Fibroblast of skin of scalp (primary cell): ENCODE results near the gene GYS2.

Source experiments
- DNase-seq: peaks from one replicate; pipeline ENCODE4 v3.0.0-alpha.2; 2013

Gene GYS2

DNA sequence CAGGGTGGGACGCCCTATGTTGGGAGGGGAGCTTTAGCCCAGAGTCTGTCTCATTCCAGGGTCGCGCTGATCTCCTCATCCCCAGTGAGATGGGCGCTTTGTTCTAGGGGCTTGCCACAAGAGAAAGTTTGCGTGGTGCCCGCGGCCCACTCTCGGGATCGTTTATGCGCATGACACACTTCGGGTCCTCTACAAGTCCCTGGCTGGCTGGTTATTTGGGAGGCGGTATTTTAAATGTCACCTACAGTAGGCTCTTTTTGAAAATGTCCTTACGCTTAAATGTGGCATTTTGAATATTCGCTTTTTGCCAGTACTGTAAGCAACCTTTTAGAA is 102.5 kb downstream of the GYS2 start:
- peak; percentile 39 for DNase-seq

DNA sequence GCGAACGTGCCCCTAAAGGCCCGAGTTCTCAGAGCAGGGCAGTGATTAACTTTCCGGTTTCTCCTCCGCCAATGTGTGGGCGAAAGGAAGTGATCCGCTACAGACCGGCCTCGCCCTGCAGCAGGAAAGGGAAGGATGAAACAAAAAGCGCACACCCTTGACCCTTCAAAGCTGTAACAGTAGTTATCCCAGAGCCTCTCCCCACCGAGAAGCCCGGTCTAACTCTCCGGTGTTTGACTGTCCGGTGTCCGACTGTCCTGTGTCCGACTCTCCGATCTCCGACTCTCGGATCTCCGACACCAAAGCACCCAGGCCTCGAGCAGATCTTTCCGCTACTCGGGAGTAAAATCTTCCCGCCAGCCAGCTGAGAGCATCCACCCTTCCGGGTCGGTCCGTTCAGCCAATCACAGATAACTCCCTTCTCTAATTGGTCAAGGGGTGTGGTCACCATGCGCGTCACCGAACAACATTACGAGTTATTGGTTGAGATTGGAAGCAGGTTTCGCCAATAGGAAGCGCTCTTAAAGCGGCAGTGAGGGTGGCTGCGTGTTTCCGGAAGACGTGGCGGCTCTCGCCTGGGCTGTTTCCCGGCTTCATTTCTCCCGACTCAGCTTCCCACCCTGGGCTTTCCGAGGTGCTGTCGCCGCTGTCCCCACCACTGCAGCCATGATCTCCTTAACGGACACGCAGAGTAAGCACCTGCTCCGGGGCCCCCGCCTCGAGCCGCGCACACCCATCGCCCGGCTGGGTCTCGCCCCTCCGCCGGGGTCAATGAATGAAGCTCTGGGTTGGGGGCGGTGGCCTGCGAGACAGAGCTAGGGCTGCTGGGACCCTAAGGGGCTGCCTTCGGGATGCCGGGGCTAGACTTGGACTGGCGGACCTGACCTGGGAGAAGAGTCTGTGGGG is 103.1 kb downstream of the GYS2 start, which contains the start of the genes GOLT1B and RECQL:
TSS of gene GOLT1B (plus strand) at position 532 of the 906 bp plus-strand sequence. CDS start at position 667, 135 bp downstream.
TSS of gene RECQL (minus strand) at position 378 of the 906 bp plus-strand sequence. CDS start 2,065 bp downstream, outside the sequence.
- DNase-seq = peak; percentile 99

DNA sequence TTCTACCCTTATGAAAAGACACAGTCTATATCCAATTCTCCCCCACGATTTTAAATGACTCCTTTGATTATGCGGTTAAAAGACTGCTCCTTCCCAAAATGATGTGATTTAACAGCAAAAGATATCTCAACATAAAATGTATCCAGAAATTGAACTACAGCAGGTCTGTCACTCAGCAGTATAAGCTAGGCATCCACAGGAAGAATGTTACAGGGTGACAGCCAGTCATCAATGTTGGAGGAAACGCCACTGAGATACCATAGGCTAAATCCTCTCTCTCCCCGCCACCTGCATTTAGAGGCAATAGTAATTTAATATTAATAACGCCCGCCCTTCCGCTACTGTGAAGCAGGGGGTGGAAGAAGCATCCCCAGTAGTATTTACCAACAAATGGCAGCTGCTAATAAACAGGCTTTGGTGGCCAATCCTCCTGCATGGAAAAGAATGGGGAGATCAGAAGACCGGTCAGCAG is 103.8 kb downstream of the GYS2 start:
- DNase-seq = no peak

DNA sequence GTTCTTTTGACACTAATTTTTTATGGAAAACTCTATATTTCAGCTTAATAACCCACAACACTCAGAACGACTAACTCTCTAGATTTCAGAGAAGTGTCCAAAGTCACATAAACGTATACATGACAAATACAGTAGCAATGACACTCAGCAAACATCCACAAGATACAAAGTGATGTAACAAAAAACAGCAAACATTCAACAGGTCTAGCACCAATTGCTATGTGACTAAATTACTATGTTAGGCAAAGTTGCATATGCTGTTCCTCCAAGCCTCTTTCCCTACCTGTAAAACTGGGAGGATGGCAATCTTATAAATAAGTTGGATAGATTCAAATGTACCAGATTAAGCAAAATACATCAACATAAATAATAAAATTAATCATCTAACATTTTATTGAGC is 104.9 kb downstream of the GYS2 start:
- DNase-seq = no peak
